SK-N-SH treated with all-trans-retinoic acid at 6 μM for 48 hours (cell line): Measurements from ENCODE around the gene TOE1.

ENCODE experiments used
- ATAC-seq: fragments of 200-7000 bp; cut with Tn5 transposase; 3 replicates; pipeline ENCODE4 v1.9.1; 2020; ENCODE audit warnings: mild to moderate bottlenecking, moderate library complexity
- BACH2 ChIP-seq: fragments of 250-450 bp; sonication (Bioruptor Pico); IDR thresholded peaks from 2 replicates; pipeline ENCODE4 v1.9.0; 2021; ENCODE audit warnings: mild to moderate bottlenecking, borderline replicate concordance
- CREB5 ChIP-seq: fragments of 250-450 bp; sonication (Bioruptor Pico); IDR thresholded peaks from 2 replicates; pipeline ENCODE4 v1.5.1; 2020; ENCODE audit warnings: low read depth, mild to moderate bottlenecking, moderate library complexity
- CSDC2 ChIP-seq: fragments of 250-450 bp; sonication (Bioruptor Pico); IDR thresholded peaks from 2 replicates; pipeline ENCODE4 v1.5.0; 2020; ENCODE audit warnings: mild to moderate bottlenecking, moderate library complexity
- CSRNP3 ChIP-seq: fragments of 250-450 bp; sonication (Bioruptor Pico); IDR thresholded peaks from 2 replicates; pipeline ENCODE4 v1.5.1; 2021; ENCODE audit warnings: mild to moderate bottlenecking, moderate library complexity
- ESRRG ChIP-seq: fragments of 250-450 bp; sonication (Bioruptor Pico); IDR thresholded peaks from 2 replicates; pipeline ENCODE4 v1.6.1; 2021; ENCODE audit warnings: mild to moderate bottlenecking
- GLIS3 ChIP-seq: fragments of 250-450 bp; sonication (Bioruptor Pico); IDR thresholded peaks from 2 replicates; pipeline ENCODE4 v1.5.0; 2020; ENCODE audit warnings: mild to moderate bottlenecking, moderate library complexity
- ISL1 ChIP-seq: fragments of 250-450 bp; sonication (Bioruptor Pico); IDR thresholded peaks from 2 replicates; pipeline ENCODE4 v2.1.2; 2022; ENCODE audit warnings: mild to moderate bottlenecking, moderate library complexity
- OSR1 ChIP-seq: fragments of 250-450 bp; sonication (Bioruptor Pico); IDR thresholded peaks from 2 replicates; pipeline ENCODE4 v1.8.0; 2022; ENCODE audit warnings: moderate library complexity, mild to moderate bottlenecking, inconsistent platforms
- PATZ1 ChIP-seq: fragments of 250-450 bp; sonication (Bioruptor Pico); IDR thresholded peaks from 2 replicates; pipeline ENCODE4 v1.8.0; 2020; ENCODE audit warnings: mild to moderate bottlenecking, moderate library complexity, borderline replicate concordance
- PPARA ChIP-seq: fragments of 250-450 bp; sonication (Bioruptor Pico); IDR thresholded peaks from 2 replicates; pipeline ENCODE4 v1.5.0; 2020; ENCODE audit warnings: mild to moderate bottlenecking, borderline replicate concordance
- RARB ChIP-seq: fragments of 250-450 bp; sonication (Bioruptor Pico); IDR thresholded peaks from 2 replicates; pipeline ENCODE4 v1.8.0; 2021; ENCODE audit warnings: mild to moderate bottlenecking, moderate library complexity
- SNAI2 ChIP-seq: fragments of 250-450 bp; sonication (Bioruptor Pico); IDR thresholded peaks from 2 replicates; pipeline ENCODE4 v1.5.0; 2020; ENCODE audit warnings: mild to moderate bottlenecking, moderate library complexity
- TSHZ2 ChIP-seq: fragments of 250-450 bp; sonication (Bioruptor Pico); IDR thresholded peaks from 2 replicates; pipeline ENCODE4 v1.5.0; 2020; ENCODE audit warnings: mild to moderate bottlenecking, moderate library complexity
- ZC3H10 ChIP-seq: fragments of 250-450 bp; sonication (Bioruptor Pico); IDR thresholded peaks from 2 replicates; pipeline ENCODE4 v1.5.1; 2021; ENCODE audit warnings: mild to moderate bottlenecking, moderate library complexity
- ZFP3 ChIP-seq: fragments of 250-450 bp; sonication (Bioruptor Pico); IDR thresholded peaks from 2 replicates; pipeline ENCODE4 v1.5.0; 2020; ENCODE audit warnings: mild to moderate bottlenecking, moderate library complexity
- ZFP30 ChIP-seq: fragments of 450-650 bp; formaldehyde crosslinking; IDR thresholded peaks from 2 replicates; pipeline ENCODE4 v1.5.0; 2022; ENCODE audit warnings: mild to moderate bottlenecking, moderate library complexity
- ZNF565 ChIP-seq: fragments of 450-650 bp; formaldehyde crosslinking; conservative IDR thresholded peaks from 2 replicates; pipeline ENCODE4 v1.5.0; 2020; ENCODE audit warnings: low read depth, mild to moderate bottlenecking, moderate library complexity
- ZNF70 ChIP-seq: fragments of 450-650 bp; formaldehyde crosslinking; IDR thresholded peaks from 2 replicates; pipeline ENCODE4 v1.5.0; 2020; ENCODE audit warnings: mild to moderate bottlenecking, moderate library complexity
- ZNF8 ChIP-seq: fragments of 450-650 bp; formaldehyde crosslinking; IDR thresholded peaks from 2 replicates; pipeline ENCODE4 v1.5.0; 2020; ENCODE audit warnings: mild to moderate bottlenecking, moderate library complexity

Gene TOE1

GRCh38 chr1:45305231-45305630 lies 34.7 kb upstream of the TOE1 start:
- ATAC-seq, result no peak
- TF ChIP-seq ESRRG, result no peak
- no peak for TF ChIP-seq SNAI2
- no peak for TF ChIP-seq ZFP30 (CRISPR knock-in tag)
- no peak for TF ChIP-seq BACH2
- no peak for TF ChIP-seq ZNF8 (CRISPR knock-in tag)
- no peak for TF ChIP-seq TSHZ2 (CRISPR knock-in tag)
- no peak for TF ChIP-seq PPARA (CRISPR knock-in tag)
- no peak for TF ChIP-seq CSDC2
- TF ChIP-seq ZNF565 (CRISPR knock-in tag), result no peak
- TF ChIP-seq CREB5 (CRISPR knock-in tag), result no peak
- TF ChIP-seq PATZ1 (CRISPR knock-in tag), result no peak

- no peak for TF ChIP-seq CSDC2
- no peak for ATAC-seq
These were observed 33.7 kb upstream of the TOE1 start for GRCh38 chr1:45306319-45306718.

- ATAC-seq, result no peak
These were observed 33.1 kb upstream of the TOE1 start for GRCh38 chr1:45306905-45307304.

More at GRCh38 chr1:45306905-45307304, 33.1 kb upstream of the TOE1 start:
- TF ChIP-seq ISL1 (CRISPR knock-in tag) (no peak), CSDC2 (no peak), ZFP30 (CRISPR knock-in tag) (no peak), PATZ1 (CRISPR knock-in tag) (no peak), OSR1 (CRISPR knock-in tag) (no peak), ZFP3 (CRISPR knock-in tag) (no peak), CSRNP3 (CRISPR knock-in tag) (no peak), ESRRG (no peak), ZNF565 (CRISPR knock-in tag) (no peak), TSHZ2 (CRISPR knock-in tag) (no peak), ZNF70 (CRISPR knock-in tag) (no peak), PPARA (CRISPR knock-in tag) (no peak), BACH2 (no peak), RARB (CRISPR knock-in tag) (no peak), GLIS3 (CRISPR knock-in tag) (no peak), ZC3H10 (no peak)
